MCF 10A (cell line): ENCODE results near the gene SFTPD. TPM values are rescaled to one million over a fixed set of nuclear protein-coding genes. Genes with fewer than 3 reads are reported as not detected.

Experiments used
- BruUV-seq: library from RNA; stranded (reverse); fragments of 400-500 nt; replicated peaks from 2 replicates; lab custom pipeline; 2021; lab: Mats Ljungman, UMichigan
- CTCF ChIA-PET: fragments of 300-600 bp; sonication (Branson Sonifier 250); formaldehyde crosslinking; extraction: SDS; loops from one replicate; lab custom pipeline; 2021; ENCODE audit warnings: antibody characterized with exemption, inconsistent platforms; lab: Yijun Ruan, JAX
- POLR2A ChIA-PET: fragments of 300-600, 350-650 bp; sonication (Branson Sonifier 250); formaldehyde crosslinking; extraction: SDS; loops from one replicate; lab custom pipeline; 2020; ENCODE audit warnings: antibody characterized with exemption, inconsistent platforms; lab: Yijun Ruan, JAX
- DNase-seq: peaks from one replicate; pipeline ENCODE4 v3.0.0-alpha.2; 2018; ENCODE audit not compliant: unreplicated experiment
- H3K27ac Mint-ChIP-seq: one replicate; pipeline ENCODE4 v1.8.0; 2022; ENCODE audit warnings: mild to moderate bottlenecking, low read depth, mixed read lengths; ENCODE audit not compliant: unreplicated experiment
- H3K27me3 Mint-ChIP-seq: one replicate; pipeline ENCODE4 v1.8.0; 2022; ENCODE audit warnings: mixed read lengths; ENCODE audit not compliant: insufficient read depth, unreplicated experiment
- H3K36me3 Mint-ChIP-seq: one replicate; pipeline ENCODE4 v1.8.0; 2022; ENCODE audit warnings: mild to moderate bottlenecking, moderate library complexity, mixed read lengths; ENCODE audit not compliant: insufficient read depth, unreplicated experiment
- H3K4me1 Mint-ChIP-seq: one replicate; pipeline ENCODE4 v1.8.0; 2022; ENCODE audit warnings: mixed read lengths; ENCODE audit not compliant: insufficient read depth, unreplicated experiment
- H3K4me3 Mint-ChIP-seq: one replicate; pipeline ENCODE4 v1.8.0; 2022; ENCODE audit warnings: mild to moderate bottlenecking, moderate library complexity, mixed read lengths; ENCODE audit not compliant: unreplicated experiment
- H3K9me3 Mint-ChIP-seq: one replicate; pipeline ENCODE4 v1.8.0; 2022; ENCODE audit warnings: mixed read lengths; ENCODE audit not compliant: unreplicated experiment
- CTCF ChIP-seq: fragments of 200-600 bp; IDR thresholded peaks from one replicate; pipeline ENCODE4 v1.8.0; 2022; ENCODE audit warnings: antibody characterized with exemption, mild to moderate bottlenecking; ENCODE audit not compliant: unreplicated experiment
- intact Hi-C: fragments of 100-400 bp; cut with micrococcal nuclease; formaldehyde crosslinking; loops from 2 replicates; pipeline ENCODE4 v1.14.1; 2022
- total RNA-seq: library from RNA; stranded (reverse); gene quantifications from 2 replicates; pipeline ENCODE4 v1.2.3, GENCODE V29; 2022

SFTPD gene
- total RNA-seq, 1 experiment from 2014 or later: 0.23 TPM

- BruUV-seq: no TSS peak
- no peak overlapping the region for H3K4me3 Mint-ChIP-seq
- ChIA-PET POLR2A (interaction anchor here (0.9 kb wide), 1 partner anchor 8 kb away, joined by 3 read pairs; no protein-coding TSS in a partner anchor), CTCF (interaction anchor here (0.7 to 1.2 kb wide), 2 partner anchors 105 to 106 kb away, joined by 3 to 5 read pairs; no protein-coding TSS in a partner anchor)
- intact Hi-C loops: no loop called here
- H3K9me3 Mint-ChIP-seq: no peaks in the 10 kb centered on the region
- no peaks in the 10 kb centered on the region for H3K36me3 Mint-ChIP-seq
- H3K27me3 Mint-ChIP-seq: peaks cover 63% of the 10 kb centered on the region
- no peak for DNase-seq
- H3K4me1 Mint-ChIP-seq: no peaks in the 10 kb centered on the region
- H3K27ac Mint-ChIP-seq: no peak overlapping the region
- no peak for TF ChIP-seq CTCF
Observed at GRCh38 chr10:79941585-79942210, 7.2 kb downstream of the SFTPD start.

GRCh38 chr10:79941146-79941545 lies 7.8 kb downstream of the SFTPD start:
- H3K36me3 Mint-ChIP-seq: no peaks in the 10 kb centered on the region
- H3K27ac Mint-ChIP-seq: no peak overlapping the region
- H3K4me1 Mint-ChIP-seq: no peaks in the 10 kb centered on the region
- no peak for TF ChIP-seq CTCF
- intact Hi-C loops: no loop called here
- no peaks in the 10 kb centered on the region for H3K9me3 Mint-ChIP-seq
- BruUV-seq: no TSS peak
- peaks cover 68% of the 10 kb centered on the region for H3K27me3 Mint-ChIP-seq
- DNase-seq: no peak
- CTCF ChIA-PET: interaction anchor here (1.2 kb wide), 1 partner anchor 106 kb away, joined by 5 read pairs; no protein-coding TSS in a partner anchor
- POLR2A ChIA-PET: interaction anchor here (0.9 kb wide), 1 partner anchor 9 kb away, joined by 3 read pairs; no protein-coding TSS in a partner anchor
- H3K4me3 Mint-ChIP-seq: no peak overlapping the region

DNA sequence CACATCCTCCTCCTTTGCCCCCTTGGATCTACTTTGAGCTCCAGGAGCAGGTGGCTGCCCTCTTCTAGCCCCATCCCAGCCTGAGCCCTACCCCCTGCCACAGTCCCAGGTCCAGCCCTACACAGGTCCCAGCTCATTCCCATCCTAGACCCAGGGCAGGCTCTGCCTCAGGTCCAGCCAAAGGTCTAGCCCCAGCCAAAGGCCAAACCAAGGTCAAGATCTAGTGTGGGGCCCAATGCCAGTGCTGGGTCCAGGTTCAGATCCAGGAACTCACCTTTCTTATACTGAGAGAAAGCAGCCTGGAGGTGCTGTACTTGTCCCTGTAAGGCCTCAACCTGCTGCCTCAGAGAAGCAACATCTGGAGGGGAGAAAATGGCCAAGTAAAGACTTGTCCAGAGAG lies 8.5 kb downstream of the SFTPD start:
- Mint-ChIP-seq H3K36me3 (no peaks in the 10 kb centered on the region), H3K27ac (no peak overlapping the region), H3K27me3 (peaks cover 70% of the 10 kb centered on the region), H3K4me3 (no peak overlapping the region), H3K4me1 (no peaks in the 10 kb centered on the region), H3K9me3 (no peaks in the 10 kb centered on the region)
- DNase-seq: no peak
- POLR2A ChIA-PET: interaction anchor here (0.9 kb wide), 1 partner anchor 10 kb away, joined by 3 read pairs; no protein-coding TSS in a partner anchor
- BruUV-seq: no TSS peak
- CTCF ChIA-PET: interaction anchor here (0.6 to 1.2 kb wide), 2 partner anchors 107 to 122 kb away, joined by 3 to 5 read pairs; no protein-coding TSS in a partner anchor
- intact Hi-C loops: no loop called here
- no peak for TF ChIP-seq CTCF

GRCh38 chr10:79939969-79940368 lies 8.9 kb downstream of the SFTPD start:
- Mint-ChIP-seq H3K4me1 (no peaks in the 10 kb centered on the region), H3K9me3 (no peaks in the 10 kb centered on the region), H3K4me3 (no peak overlapping the region), H3K27ac (no peak overlapping the region), H3K27me3 (peaks cover 70% of the 10 kb centered on the region), H3K36me3 (no peaks in the 10 kb centered on the region)
- no peak for DNase-seq
- ChIA-PET CTCF (interaction anchor here (0.6 to 1.2 kb wide), 3 partner anchors 12 to 123 kb away, joined by 3 to 5 read pairs (median 3); no protein-coding TSS in a partner anchor), POLR2A (interaction anchor here (0.6 to 0.7 kb wide), 2 partner anchors 77 to 125 kb away, joined by 3 read pairs; no protein-coding TSS in a partner anchor)
- no TSS peak for BruUV-seq
- intact Hi-C loops: no loop called here
- no peak for TF ChIP-seq CTCF
